ENCODE data around the gene ADGRF4.

GRCh38 chr6:47734831-47735481 is 36.6 kb downstream of the ADGRF4 start:
- no peak for TF ChIP-seq POLR2A (IDR thresholded peaks at IDR 0.05)
- TF ChIP-seq, protein P1, sequence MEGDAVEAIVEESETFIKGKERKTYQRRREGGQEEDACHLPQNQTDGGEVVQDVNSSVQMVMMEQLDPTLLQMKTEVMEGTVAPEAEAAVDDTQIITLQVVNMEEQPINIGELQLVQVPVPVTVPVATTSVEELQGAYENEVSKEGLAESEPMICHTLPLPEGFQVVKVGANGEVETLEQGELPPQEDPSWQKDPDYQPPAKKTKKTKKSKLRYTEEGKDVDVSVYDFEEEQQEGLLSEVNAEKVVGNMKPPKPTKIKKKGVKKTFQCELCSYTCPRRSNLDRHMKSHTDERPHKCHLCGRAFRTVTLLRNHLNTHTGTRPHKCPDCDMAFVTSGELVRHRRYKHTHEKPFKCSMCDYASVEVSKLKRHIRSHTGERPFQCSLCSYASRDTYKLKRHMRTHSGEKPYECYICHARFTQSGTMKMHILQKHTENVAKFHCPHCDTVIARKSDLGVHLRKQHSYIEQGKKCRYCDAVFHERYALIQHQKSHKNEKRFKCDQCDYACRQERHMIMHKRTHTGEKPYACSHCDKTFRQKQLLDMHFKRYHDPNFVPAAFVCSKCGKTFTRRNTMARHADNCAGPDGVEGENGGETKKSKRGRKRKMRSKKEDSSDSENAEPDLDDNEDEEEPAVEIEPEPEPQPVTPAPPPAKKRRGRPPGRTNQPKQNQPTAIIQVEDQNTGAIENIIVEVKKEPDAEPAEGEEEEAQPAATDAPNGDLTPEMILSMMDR (IDR thresholded peaks at IDR 0.05), result no peak
